CD4-positive, alpha-beta T cell treated with Interleukin-6 for 4 hours (primary cell): ENCODE measurements around the gene FMO4.
"Not testable (repeated sequence)": the region's sequence is repeated elsewhere in the genome, so short reads cannot be mapped to it uniquely, and the experiment has no call there.

Source experiments
- DNase-seq: peaks from one replicate; pipeline ENCODE4 v3.0.0-alpha.2; 2020; ENCODE audit warnings: mixed read lengths

Gene FMO4

DNA sequence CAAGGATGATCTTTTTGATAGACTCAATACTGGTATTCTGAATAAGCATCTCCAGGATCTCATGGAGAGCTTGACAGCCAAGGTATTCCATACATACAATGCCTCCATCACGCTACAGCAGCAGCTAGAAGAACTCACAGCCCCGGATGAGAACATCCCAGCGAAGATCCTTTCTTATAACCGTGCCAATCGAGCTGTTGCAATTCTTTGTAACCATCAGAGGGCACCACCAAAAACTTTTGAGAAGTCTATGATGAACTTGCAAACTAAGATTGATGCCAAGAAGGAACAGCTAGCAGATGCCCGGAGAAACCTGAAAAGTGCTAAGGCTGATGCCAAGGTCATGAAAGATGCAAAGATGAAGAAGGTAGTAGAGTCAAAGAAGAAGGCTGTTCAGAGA, 25.4 kb downstream of the FMO4 start:
- DNase-seq: not testable (repeated sequence)

DNA sequence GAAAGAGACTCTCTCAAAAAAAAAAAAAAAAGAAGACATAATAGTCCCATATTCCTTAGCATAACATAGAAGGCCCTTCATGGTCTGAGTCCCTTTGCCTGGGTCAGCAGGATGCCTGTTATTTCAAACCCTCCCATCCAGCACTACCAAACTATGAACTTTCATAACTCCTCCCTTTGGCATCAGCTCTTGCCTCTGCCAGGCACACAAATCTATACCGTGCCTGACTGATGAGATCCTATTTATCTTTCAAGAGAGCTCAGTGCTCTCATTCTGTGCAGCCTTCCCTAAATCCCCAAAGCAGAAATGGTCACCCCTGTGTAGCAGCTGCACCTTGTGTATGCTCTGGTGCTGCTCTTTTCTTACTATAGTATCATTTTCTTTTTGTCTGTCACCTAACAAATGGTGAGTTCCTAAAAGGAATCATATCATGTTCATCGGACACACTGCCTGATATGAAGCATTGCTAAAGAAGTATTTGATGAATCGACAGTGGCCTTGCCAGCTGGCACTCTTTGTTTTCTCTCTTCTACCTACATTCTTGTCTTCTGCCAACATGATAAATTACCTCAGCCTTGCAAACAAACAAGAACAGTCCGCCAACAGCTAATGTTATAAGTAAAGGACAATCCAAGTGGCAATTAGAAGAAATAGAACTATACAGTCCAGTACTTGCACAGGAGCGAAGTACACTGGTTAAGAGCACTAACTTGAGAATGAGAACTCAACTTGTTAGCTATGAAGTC, 29.9 kb downstream of the FMO4 start:
- no peak for DNase-seq

DNA sequence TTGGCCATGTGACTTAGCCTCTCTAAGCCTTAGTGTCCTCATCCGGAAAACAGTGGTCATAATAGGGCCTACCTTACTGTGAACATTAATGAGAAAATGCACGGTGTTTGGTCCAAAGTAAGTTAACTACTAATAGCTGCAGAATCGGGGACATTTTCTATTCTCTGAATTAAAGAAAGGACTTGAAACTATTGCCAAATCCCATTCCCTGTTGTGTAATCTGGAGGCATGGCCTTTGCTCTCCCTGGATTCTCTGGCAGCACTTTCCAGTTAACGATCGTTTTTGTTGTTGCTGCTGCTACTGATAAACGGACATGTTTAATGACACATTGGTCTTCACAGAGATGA, 30.5 kb downstream of the FMO4 start:
- no peak for DNase-seq

DNA sequence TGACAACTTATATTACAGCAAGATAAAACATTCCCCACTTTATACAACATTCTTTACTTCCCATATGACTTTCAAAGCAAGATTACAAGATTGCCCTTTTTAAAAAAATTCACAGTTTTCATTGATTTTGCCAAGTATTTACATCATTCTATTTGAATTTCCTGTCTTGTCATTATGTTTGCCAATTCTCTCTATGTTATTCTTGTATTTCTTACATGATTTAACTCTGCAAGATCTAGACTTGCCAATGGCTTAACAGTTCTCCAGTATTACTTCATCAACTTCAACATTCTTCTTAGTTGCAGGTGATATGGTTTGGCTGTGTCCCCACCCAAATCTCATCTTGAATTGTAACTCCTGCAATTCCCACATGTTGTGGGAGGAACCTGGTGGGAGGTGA, 31.6 kb downstream of the FMO4 start:
- DNase-seq: no peak

DNA sequence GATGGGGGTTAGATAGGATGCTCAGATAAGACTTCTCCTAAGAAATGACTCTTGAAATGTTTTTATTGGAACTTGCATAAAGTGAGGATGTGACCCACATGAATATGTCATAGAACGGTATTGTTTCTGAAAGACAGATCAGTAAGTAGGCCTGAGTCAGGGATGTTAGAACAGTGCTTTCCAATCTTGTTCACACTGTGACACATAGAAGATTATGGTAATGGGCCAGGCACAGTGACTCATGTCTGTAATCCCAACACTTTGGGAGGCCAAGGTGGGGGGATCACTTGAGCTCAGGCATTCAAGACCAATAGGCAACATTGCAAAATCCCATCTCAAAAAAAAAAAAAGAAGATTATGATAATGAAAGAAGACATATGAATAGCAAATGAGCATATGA, 32.9 kb downstream of the FMO4 start:
- no peak for DNase-seq

DNA sequence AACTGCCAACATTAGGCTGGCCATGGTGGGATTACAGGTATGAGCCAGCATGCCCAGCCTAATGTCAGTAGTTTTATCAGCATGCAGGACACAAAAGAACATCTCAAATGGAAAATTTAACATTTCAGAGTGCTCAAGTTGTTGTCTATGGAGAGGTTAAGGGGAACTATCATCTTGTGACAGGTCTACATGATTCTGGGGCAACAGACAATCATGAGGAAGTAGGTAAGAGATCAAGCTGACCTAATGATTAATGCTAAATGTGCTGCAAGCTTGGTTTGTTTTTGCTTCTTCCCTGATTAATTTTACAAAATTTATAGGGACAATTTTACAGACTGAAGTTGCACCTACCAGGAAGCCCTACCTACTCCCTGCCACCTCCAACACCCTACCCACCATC, 36.6 kb downstream of the FMO4 start:
- DNase-seq: no peak

DNA sequence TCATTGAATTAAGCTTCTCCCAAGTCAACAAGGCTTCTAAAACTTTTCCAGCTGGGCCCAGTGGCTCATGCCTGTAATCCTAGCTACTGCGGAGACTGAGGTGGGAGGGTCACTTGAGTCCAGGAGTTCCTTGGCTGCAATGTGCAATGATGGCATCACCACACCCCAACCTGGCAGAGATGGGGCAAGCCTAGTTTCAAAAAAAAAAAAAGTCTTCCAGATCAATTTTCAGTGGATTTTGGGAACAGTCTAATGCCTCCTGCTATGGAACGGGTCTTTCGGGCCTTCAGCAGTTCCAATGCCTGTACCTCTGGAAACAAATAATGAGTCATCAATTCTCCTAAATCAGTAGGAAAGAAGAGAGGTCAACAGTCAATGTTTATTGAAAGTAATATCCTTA, 38.0 kb downstream of the FMO4 start:
- no peak for DNase-seq

DNA sequence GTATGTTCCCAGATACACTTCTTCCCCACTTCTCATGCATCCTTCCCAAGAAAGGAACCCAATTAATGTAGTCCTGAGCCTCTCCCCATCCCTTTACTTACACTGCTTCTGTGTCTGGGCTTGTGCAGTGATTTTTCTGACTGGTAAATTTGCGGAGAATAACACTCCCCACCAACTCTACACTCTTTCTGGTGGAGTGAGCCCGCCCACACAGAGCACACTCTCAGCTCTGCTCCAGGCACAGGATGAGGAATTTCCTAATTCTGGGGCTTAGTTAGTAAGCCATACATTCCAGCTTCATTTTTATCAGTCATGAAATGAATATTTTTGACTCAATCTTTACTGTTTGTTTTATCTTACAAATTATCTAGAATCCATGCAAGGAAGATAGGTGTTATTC, 38.6 kb downstream of the FMO4 start:
- DNase-seq: no peak

DNA sequence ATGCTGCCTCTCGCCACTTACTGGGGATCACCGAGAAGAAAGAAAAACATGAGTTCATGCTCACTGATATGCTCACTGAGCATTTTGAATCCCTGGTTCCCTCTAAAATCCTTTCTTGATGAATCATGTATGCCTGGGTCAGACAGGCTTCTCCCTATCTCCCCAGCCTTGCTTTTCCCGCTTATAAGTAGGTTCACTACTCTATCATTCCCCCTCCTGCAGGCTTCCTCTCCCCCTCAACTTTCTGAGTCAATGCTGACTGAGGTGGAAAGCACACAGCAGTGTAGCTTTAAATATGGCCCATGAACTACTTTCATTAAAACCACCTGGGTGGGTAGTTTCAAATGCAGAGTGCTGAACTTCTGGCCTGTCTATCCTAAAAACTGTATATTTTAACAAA, 41.7 kb downstream of the FMO4 start:
- no peak for DNase-seq

DNA sequence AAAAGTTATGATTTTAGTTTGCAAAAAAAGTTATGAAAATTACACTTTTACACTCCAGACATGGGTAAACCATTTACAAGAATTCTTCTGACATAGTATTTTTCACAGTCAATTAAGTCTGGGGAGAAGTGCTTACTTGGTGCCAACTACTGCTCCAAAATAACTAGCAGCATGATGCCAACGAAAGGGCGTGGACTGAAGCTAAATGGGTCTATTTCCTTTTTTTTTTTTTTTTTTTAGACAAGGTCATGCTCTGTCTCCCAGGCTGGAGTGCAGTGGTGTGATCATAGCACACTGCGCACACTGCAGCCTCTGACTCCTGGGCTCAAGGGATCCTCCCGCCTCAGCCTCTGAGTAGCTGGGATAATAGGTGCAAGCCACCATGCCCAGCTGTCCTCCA, 43.2 kb downstream of the FMO4 start:
- DNase-seq: no peak

DNA sequence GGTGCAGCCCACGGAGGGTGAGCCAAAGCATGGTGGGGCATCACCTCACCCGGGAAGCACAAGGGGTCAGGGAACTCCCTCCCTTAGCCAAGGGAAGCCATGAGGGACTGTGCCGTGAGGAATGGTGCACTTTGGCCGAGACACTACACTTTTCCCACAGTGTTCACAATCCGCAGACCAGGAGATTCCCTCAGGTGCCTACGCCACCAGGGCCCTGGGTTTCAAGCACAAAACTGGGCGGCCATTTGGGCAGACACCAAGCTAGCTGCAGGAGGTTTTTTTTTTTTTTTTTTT, 45.3 kb downstream of the FMO4 start:
- DNase-seq: not testable (repeated sequence)

DNA sequence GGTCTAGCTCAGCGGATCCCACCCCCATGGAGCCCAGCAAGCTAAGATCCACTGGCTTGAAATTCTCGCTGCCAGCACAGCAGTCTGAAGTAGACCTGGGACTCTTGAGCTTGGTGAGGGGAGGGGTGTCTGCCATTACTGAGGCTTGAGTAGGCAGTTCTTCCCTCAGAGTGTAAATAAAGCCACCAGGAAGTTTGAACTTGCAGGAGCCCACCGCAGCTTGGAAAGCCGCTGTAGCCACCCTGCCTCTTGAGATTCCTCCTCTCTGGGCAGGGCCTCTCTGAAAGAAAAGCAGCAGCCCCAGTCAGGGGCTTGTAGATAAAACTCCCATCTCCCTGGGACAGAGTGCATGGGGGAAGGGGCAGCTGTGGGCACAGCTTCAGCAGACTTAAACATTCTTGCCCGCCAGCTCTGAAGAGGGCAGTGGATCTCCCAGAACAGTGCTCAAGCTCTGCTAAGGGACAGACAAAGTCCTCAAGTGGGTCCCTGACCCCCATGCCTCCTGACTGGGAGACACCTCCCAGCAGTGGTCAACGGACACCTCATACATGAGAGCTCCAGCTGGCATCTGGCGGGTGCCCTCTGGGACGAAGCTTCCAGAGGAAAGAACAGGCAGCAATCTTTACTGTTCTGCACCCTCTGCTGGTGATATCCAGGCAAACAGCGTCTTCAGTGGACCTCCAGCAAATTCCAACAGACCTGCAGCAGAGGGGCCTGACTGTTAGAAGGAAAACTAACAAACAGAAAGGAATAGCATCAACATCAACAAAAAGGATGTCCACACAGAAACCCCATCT, 45.9 kb downstream of the FMO4 start:
- not testable (repeated sequence) for DNase-seq

DNA sequence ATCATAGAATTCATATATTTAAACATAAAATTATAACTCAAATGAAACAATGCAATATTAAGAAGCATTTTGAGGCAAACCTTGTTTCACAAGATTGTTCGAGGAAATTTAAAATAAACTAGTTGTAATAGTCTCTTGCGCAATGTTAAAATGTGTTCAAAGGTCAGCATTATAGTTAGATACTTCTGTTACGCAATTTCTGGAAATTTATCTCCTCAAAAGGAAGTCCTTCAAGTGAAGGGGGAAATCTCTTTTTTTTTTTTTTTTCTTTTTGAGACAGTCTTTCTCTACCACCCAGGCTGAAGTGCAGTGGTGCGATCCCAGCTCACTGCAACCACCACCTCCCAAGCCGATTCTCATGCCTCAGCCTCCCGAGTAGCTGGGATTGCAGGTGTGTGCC, 52.1 kb downstream of the FMO4 start:
- DNase-seq: no peak

DNA sequence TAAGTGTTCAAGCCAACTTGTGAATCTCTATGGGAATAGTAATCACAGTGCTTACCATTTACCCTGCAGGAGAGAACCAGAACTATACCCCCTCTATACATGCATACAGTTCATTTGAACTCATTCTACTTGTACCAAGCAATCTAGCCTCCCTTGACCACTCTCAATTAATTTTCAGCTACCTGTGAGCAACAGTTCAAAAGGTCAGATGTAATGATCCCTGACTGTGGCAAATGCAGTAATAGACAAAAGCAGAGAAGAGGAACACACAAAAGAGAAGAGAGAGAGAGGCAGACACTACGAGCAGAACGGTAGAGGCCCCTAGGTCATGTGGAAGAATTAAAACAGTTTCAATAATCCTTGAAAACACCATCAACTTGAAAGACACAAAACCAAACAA, 52.8 kb downstream of the FMO4 start:
- DNase-seq: no peak

DNA sequence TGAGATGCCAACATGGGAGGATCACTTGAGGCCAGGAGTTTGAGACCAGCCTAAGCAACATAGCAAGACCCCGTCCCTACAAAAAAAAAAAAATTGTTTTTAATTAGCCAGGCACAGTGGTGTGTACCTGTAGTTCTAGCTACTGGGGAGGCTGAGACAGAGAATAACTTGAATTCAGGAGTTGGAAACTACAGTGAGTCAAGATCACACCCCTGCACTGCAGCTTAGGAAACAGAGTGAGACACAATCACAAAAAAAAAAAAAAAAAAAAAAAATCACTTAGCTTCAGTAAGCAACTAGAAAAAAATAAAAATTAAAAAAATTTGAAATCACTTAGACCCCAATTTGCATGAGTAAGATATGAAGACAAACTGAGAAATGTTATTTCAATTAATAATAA, 53.5 kb downstream of the FMO4 start:
- no peak for DNase-seq

DNA sequence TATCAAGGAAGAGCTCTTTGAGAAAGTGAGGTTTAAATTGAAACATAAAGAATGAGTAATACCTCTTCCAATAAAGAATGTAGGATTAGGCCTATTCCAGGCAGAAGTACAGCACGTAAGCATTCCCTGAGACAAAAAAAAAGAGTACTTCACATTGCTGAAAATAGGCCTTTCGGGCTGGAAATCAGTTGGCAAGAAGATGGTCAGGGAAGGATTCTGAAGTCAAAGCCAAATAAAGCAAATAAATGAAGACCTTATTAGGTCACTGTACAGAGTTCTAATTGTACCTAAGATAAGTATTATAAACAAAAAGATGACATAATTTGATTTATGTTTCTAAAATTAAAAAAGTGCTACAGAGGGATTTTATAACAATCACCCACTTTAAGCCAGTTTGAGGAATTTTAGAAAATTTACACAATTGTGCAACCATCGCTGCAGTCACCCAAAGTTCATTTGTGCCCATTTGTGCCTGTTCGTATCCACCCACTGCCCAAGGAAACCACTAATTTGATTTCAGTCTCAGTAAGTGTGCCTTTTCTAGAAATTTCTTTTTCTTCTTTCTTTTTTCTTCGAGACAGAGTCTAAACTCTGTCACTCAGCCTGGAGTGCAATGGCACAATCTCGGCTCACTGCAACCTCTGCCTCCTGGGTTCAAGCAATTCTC, 58.6 kb downstream of the FMO4 start:
- DNase-seq: no peak

DNA sequence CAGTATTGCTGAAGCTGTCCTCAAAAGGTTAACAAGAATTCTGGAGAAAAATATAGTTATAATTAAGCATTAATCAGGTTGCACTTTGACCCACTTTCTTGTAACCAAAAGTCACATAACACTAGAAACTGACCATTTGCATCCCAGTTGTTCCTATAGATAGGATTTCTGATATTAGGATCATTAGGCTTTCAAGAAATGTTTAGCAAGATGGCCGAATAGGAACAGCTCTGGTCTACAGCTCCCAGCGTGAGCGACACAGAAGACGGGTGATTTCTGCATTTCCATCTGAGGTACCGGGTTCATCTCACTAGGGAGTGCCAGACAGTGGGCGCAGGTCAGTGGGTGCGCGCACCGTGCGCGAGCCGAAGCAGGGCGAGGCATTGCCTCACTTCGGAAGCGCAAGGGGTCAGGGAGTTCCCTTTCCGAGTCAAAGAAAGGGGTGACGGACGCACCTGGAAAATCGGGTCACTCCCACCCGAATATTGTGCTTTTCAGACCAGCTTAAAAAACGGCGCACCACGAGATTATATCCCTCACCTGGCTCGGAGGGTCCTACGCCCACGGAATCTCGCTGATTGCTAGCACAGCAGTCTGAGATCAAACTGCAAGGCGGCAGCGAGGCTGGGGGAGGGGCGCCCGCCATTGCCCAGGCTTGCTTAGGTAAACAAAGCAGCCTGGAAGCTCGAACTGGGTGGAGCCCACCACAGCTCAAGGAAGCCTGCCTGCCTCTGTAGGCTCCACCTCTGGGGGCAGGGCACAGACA, 59.6 kb downstream of the FMO4 start:
- DNase-seq: not testable (repeated sequence)

DNA sequence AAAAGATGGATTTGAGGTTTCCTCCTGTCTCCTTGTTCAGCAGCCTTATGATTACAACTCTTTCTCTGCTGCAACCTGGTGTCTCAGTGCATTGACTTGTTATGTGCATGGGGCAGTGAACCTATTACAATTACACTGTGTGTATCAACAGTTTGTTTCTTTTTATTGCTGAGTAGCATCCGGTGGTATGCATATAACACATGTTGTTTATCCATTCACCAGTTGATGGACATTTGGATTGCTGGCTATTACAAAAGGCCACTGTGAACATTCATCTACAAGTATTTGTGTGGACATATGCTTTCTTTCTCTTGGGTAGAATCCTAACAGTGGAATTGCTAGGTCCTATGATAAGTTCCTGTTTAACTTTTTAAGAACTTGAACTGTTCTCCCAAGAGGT, 65.9 kb downstream of the FMO4 start:
- DNase-seq: no peak

DNA sequence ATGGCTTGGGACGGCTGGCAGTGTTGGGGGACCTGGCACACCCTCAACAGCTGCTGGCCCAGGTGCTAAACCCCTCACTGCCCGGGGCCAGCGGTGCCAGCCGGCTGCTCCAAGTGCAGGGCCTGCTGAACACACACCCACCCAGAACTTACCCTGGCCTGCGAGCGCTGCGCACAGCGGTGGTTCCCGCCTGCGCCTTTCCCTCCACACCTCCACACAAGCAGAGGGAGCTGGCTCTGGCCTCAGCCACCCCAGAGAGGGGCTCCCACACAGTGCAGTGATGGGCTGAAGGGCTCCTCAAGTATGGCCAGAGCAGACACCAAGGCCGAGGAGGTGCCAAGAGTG, 67.9 kb downstream of the FMO4 start:
- no peak for DNase-seq

DNA sequence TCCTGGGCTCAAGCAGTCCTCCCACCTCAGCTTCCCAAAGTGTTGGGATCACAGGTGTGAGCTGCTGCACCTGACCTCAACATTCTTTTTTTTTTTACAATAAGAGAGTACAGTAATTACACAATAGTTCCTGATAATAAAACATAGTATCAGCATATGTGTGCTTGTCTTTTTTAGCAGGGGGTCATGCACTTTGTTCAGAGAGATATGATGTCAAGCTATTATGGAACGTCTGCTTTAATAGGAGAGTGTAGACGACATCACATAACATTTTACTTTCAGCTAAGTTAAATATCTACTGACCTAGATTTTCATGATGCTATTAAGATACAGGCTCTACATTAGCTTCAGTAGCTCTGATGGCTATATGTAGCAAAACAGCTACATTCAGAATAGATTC, 70.5 kb downstream of the FMO4 start:
- DNase-seq: no peak

DNA sequence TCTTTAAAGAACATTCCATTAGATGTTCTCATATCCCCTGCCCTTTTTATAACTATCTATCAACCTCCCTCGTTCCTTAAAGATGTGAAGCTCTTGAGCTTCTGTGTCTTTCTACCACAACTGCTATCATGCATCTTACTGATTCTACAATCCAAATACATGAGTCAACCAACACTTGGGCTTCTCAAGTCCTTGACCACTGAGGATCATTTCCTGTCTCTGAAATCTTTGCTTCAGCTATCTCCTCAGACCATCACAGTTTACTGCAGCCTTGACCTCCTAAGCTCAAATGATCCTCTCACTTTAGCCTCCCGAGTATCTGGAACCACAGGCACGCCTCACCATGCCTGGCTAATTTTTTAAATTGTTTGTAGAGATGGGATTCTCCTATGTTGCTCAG, 75.2 kb downstream of the FMO4 start:
- no peak for DNase-seq

DNA sequence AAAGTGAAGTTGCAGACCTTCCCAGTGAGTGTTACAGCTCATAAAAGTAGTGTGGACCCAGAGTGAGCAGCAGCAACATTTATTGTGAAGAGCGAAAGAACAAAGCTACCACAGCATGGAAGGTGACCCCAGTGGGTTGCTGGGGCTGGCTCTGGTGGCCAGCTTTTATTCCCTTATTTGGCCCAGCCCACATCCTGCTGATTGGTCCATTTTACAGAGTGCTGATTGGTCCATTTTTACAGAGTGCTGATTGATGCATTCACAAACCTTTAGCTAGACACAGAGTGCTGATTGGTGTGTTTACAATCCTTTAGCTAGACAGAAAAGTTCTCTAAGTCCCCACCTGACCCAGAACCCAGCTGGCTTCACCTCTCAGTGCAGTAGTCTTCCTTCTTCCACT, 76.8 kb downstream of the FMO4 start:
- DNase-seq: not testable (repeated sequence)
